Glomerular visceral epithelial cell (primary cell): ENCODE measurements around the gene KRTAP9-6.
"Not testable (repeated sequence)": the region's sequence is repeated elsewhere in the genome, so short reads cannot be mapped to it uniquely, and the experiment has no call there.

ENCODE experiments used
- DNase-seq: peaks from one replicate; pipeline ENCODE4 v3.0.0-alpha.2; 2016; ENCODE audit errors: extremely low spot score

Gene KRTAP9-6, protein sequence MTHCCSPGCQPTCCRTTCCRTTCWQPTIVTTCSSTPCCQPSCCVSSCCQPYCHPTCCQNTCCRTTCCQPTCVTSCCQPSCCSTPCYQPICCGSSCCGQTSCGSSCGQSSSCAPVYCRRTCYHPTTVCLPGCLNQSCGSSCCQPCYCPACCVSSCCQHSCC

DNA sequence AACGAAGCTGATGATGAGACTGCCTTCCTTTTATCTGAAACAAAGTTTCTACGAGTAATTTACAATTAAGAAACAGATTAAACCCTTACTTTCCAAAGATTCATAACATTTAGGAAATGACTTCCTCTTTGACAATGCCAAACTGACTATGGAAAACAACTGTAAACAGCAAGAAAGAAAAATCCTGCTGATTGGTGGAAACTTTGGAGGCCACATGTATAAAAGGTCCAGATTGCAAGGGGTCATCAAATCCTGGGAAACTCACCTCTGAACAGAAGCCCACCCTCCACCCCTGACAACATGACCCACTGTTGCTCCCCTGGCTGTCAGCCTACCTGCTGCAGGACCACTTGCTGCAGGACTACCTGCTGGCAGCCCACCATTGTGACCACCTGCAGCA lies at the start of gene KRTAP9-6:
Gene KRTAP9-6, plus strand, starts transcription at position 301 of the 400 bp plus-strand sequence. Its CDS starts 0 bp downstream, at position 301.
- no peak for DNase-seq

DNA sequence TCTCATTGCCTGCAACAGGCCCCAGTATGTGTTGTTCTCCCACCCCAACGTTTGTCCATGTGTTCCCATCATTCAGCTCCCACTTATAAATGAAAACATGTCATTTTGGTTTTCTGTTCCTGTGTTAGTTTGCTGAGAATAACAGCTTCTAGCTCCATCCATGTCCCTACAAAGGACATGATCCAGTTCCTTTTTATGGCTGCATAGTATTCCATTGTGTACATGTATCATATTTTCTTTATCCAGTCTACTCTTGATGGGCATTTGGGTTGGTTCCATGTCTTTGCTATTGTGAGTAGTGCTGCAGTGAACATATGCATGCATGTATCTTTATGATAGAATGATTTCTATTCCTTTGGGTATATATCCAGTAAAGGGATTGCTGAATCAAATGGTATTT lies 49.5 kb upstream of the KRTAP9-6 start:
- DNase-seq = no peak

DNA sequence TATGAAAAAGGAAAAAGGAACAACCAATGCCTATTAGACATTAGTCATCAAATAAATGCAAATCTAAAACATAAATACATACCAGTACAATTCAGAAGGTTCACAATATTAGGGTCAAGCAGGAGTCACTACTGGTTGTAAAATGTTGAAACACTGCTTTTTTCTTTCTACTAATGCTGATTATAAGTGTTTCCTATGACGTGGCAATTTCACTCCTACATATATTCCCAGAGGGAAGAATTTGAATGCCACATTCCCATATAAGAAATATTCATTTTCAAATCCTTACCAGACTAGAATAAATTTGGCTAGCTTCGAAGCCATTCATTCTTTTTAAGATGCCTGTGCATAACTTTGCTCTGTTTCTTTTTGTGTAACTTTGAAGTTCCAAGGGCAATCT lies 41.4 kb upstream of the KRTAP9-6 start:
- no peak for DNase-seq

DNA sequence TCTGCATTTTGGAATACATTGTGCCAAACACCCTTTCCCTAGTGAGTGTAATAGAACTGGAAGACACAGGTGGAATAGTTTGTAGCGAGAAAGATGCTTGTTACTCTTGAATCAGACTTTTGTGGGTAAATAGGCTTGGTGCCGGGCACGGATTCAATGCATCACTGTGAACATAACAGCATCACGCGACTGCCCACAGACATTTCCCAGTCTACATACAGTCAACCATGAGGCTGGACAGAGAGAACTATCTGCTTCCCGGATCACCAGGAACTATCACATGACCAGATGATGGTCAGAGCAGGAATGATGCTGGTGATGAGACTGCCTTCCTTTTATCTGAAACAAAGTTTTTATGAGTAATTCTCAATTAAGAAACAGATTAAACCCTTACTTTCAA lies 39.1 kb upstream of the KRTAP9-6 start:
- no peak for DNase-seq

DNA sequence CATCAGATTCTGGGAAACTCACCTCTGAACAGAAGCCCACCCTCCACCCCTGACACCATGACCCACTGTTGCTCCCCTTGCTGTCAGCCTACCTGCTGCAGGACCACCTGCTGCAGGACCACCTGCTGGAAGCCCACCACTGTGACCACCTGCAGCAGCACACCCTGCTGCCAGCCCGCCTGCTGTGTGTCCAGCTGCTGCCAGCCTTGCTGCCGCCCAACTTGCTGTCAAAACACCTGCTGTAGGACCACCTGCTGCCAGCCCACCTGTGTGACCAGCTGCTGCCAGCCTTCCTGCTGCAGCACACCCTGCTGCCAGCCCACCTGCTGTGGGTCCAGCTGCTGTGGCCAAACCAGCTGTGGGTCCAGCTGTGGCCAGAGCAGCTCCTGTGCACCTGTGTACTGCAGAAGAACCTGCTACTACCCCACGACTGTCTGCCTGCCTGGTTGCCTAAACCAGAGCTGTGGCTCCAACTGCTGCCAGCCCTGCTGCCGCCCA lies 38.5 kb upstream of the KRTAP9-6 start, which contains the start of gene KRTAP9-2:
Gene KRTAP9-2, plus strand, starts transcription at position 51 of the 498 bp plus-strand sequence. Its CDS starts 7 bp downstream, at position 58.
- DNase-seq = not testable (repeated sequence)

DNA sequence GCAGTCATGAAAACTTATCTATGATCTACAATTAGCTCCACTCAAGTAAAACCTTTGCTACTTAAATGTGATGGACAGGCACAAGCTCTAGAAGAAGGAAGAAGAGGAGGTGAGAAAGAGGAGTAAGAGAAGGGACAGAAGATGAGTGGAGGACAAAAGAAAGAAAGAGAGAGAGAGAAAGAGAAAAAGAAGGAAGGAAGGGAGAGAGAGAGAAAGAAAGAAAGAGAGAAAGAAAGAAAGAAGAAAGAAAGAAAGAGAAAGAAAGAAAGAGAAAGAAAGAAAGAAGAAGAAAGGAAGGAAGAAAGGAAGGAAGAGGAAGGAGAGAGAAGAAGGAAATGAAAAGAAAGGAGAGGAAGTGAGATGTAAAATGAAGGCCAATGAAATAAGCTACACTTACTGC lies 35.1 kb upstream of the KRTAP9-6 start:
- no peak for DNase-seq

DNA sequence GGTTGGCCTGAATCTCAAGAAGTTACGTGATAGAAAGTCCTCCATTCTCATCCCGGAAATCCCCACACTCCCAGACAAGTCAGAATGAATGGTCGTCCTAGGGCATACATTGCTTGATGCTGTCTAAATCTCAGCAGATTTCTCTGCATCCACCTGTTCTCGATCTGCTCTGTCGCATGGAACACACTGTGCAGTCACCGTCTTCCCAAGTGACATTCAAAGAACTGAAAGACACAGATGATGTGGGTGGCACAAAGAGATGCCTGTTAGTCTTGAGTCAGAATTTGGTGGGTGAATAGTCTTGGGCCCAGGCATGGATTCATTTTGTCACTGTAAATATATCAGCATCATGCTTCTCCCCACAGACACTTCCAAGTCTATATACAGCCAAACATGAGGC lies 33.4 kb upstream of the KRTAP9-6 start:
- DNase-seq = no peak

DNA sequence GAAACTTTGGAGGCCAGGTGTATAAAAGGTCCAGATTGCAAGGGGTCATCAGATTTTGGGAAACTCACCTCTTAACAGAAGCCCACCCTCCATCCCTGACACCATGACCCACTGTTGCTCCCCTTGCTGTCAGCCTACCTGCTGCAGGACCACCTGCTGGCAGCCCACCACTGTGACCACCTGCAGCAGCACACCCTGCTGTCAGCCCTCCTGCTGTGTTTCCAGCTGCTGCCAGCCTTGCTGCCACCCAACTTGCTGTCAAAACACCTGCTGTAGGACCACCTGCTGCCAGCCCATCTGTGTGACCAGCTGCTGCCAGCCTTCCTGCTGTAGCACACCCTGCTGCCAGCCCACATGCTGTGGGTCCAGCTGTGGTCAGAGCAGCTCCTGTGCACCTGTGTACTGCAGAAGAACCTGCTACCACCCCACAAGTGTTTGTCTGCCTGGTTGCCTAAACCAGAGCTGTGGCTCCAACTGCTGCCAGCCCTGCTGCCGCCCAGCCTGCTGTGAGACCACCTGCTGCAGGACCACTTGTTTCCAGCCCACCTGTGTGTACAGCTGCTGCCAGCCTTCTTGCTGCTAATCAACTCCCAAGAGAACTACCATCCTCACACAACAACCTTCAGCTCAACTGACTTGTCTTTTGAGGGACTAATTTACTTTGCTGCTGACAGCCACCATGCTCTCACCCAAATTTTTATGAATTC lies 32.6 kb upstream of the KRTAP9-6 start, which contains the start of gene KRTAP9-3:
Gene KRTAP9-3, plus strand, starts transcription at position 51 of the 707 bp plus-strand sequence. Its CDS starts 53 bp downstream, at position 104.
- not testable (repeated sequence) for DNase-seq

DNA sequence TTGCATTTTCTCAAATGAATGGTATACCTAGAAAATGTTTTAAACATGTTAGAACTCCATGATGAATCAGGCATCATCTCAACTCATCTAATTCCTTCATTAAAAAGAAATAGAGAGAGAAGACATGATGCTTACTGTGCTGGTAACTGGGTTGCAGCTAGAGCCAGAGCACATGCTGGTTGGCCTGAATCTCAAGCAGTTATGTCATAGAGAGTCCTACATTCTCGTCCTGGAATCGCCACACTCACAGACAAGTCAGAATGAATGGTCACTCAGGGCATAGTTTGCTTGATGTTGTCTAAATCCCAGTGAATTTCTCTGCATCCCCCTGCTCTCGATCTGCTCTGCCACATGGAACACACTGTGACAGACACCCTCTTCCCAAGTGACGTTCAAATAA lies 28.1 kb upstream of the KRTAP9-6 start:
- DNase-seq = not testable (repeated sequence)

DNA sequence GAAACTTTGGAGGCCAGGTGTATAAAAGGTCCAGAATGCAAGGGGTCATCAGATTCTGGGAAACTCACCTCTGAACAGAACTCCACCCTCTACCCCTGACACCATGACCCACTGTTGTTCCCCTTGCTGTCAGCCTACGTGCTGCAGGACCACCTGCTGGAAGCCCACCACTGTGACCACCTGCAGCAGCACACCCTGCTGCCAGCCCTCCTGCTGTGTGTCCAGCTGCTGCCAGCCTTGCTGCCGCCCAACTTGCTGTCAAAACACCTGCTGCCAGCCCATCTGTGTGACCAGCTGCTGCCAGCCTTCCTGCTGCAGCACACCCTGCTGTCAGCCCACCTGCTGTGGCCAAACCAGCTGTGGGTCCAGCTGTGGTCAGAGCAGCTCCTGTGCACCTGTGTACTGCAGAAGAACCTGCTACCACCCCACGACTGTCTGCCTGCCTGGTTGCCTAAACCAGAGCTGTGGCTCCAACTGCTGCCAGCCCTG lies 27.2 kb upstream of the KRTAP9-6 start, which contains the start of gene KRTAP9-8:
Gene KRTAP9-8, plus strand, starts transcription at position 51 of the 489 bp plus-strand sequence. Its CDS starts 53 bp downstream, at position 104.
- not testable (repeated sequence) for DNase-seq

DNA sequence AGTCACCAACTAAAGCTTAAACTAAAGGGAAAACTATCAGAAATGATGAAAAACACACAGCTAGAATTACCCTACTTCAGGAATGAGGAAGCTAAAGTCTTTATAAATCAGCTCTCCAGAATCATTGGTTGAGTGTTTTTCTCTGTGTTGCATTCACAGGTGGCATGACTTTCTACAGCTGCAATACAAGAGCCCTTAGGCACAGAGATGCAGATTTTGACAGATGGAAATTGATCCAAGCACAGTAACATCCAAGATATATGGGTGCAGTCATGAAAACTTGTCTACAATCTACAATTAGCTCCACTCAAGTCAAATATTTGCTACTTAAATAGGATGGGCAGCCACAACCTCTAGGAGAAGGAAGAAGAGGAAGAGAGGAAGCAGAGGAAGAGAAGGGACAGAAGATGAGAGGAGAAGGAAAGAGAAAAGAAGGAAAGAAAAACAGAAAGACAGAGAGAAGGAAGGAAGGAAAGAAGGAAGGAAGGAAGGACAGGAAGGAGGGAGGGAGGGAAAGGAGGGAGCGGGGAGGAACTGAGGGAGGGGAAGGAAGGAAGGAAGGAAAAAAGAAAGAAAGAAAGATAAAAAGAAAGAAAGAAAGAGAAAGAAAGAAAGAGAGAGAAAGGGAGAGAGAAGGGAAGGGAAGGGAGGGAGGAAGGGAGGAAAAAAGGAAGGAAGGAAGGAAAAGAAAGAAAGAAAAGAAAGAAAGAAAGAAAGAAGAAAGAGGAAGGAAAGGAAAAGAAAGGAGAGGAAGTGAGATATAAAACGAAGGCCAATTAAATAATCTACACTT lies 18.0 kb upstream of the KRTAP9-6 start:
- not testable (repeated sequence) for DNase-seq

DNA sequence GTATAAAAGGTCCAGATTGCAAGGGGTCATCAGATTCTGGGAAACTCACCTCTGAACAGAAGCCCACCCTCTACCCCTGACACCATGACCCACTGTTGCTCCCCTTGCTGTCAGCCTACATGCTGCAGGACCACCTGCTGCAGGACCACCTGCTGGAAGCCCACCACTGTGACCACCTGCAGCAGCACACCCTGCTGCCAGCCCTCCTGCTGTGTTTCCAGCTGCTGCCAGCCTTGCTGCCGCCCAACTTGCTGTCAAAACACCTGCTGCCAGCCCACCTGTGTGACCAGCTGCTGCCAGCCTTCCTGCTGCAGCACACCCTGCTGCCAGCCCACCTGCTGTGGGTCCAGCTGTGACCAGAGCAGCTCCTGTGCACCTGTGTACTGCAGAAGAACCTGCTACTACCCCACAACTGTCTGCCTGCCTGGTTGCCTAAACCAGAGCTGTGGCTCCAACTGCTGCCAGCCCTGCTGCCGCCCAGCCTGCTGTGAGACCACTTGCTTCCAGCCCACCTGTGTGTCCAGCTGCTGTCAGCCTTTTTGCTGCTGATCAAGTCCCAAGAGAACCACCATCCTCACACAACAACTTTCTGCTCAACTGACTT lies 15.4 kb upstream of the KRTAP9-6 start, which contains the start of gene KRTAP9-4:
Gene KRTAP9-4, plus strand, starts transcription at position 51 of the 604 bp plus-strand sequence. Its CDS starts 34 bp downstream, at position 85.
- DNase-seq = not testable (repeated sequence)

DNA sequence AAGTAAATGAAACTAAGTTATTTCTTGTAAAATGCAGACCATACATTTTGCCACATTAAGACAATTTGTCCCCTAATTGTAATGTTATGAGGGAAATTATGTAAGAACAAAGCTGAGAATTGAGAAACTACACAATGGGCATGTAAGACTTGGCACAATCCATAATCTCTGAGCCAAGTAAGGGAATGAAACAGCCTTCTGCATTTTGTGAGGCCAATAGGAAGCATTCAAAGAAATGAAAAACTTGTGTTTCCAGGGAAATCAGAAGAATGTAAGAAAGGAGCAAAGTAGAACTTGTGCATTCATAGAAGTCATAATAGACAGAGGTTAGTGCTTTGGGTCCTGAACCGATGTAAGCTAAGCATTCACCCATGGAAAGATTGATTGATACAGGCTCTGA lies 13.9 kb upstream of the KRTAP9-6 start:
- DNase-seq = no peak

DNA sequence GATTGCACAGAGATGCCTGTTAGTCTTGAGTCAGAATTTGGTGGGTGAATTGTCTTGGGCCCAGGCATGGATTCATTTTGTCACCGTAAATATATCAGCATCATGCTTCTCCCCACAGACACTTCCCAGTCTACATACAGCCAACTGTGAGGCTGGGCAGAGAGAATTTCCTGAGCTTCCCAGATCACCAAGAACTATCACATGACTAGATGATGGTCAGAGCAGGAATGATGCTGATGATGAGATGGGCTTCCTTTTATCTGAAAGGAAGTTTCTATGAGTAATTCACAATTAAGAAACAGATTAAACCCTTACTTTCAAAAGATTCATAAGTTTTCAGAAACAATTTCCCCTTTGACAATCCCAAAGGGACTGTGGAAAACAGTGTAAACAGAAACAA lies 10.3 kb upstream of the KRTAP9-6 start:
- DNase-seq = no peak

DNA sequence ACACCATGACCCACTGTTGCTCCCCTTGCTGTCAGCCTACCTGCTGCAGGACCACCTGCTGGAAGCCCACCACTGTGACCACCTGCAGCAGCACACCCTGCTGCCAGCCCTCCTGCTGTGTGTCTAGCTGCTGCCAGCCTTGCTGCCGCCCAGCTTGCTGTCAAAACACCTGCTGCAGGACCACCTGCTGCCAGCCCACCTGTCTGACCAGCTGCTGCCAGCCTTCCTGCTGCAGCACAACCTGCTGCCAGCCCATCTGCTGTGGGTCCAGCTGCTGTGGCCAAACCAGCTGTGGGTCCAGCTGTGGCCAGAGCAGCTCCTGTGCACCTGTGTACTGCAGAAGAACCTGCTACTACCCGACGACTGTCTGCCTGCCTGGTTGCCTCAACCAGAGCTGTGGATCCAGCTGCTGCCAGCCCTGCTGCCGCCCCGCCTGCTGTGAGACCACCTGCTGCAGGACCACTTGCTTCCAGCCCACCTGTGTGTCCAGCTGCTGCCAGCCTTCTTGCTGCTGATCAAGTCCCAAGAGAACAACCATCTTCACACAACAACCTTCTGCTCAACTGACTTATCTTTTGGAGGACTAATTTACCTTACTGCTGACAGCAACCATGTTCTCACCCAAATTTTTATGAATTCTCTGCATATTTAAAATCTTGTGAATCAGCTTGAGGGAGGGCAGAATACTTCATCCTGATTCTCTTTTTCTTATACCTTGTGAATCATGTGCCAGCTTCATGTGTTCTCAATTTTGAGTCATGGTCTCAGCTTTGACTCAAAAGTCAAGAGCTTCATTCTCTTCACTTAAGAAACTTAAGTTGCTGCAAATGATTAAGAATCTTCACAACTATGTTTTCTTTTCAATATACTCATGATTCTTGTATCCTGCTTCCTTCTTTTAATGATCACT lies 9.5 kb upstream of the KRTAP9-6 start, which contains the start of gene KRTAP9-9:
Gene KRTAP9-9, plus strand, starts transcription at position 4 of the 910 bp plus-strand sequence.
- not testable (repeated sequence) for DNase-seq

DNA sequence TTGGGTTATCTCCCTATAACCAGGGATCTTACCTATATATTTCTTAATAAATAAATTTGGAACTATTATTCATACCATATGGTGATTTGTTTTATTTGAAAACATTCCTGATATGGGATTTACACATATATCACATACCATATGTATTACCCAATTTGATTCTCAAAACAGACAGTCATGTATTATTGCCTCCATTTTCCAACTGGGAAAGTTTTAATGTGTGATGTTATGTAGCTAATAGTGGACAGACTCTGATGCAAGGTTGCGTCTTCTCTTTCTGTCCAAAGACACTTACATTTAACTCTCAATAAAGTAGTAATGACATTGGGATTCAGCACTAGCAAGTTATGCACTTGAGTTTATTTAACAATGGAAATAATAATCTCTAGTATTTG lies 8.9 kb upstream of the KRTAP9-6 start:
- DNase-seq = no peak

DNA sequence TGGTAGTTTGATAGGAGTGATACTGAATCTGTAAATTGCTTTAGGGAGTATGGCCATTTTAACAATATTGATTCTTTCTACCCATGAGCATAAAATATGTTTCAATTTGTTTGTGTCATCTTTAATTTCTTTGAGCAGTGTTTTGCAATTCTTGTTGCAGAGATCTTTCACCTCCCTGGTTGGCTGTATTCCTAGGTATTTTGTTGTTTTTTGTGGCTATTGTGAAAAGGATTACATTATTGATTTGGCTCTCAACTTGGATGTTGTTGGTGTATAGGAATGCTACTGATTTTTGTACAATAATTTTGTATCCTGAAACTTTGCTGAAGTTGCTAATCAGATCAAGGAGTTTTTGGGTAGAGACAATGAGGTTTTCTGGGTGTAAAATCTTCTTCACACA lies 6.8 kb upstream of the KRTAP9-6 start:
- no peak for DNase-seq

DNA sequence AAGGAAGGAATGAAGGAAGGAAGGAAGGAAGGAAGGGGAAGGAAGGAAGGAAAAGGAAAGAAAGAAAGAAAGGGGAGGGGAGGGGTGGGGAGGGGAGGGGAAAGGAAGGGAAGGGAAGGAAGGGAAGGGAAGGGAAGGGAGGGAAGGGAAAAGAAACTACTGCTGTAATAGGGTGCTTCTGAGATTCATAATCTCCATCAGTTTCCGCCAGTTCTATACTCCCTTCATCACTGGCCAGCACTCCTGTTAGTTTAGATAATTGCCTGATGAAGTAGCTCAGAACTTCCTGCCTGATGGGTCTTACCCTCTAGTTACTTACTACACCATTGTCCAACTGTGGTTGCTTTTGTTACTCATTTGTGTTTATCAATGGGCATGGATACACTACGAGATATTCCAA lies 2.0 kb upstream of the KRTAP9-6 start:
- DNase-seq = no peak

DNA sequence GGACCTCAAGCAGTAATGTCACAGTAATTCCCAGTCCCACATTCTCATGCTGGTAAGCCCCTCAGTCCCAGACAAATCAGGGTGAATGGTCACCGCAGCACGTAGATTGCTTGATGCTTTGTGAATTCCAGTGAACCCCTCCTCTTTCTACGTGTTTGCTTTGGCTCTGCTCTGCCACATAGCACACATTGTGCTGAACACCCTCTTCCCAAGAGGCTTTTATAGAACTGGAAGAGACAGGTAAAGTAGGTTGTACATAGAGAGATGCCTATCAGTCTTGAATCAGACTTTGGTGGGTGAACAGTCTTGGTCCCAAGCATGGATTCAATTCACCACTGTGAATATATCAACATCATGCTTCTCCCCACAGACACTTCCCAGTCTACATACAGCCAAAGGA lies 579 bp upstream of the KRTAP9-6 start:
- no peak for DNase-seq

DNA sequence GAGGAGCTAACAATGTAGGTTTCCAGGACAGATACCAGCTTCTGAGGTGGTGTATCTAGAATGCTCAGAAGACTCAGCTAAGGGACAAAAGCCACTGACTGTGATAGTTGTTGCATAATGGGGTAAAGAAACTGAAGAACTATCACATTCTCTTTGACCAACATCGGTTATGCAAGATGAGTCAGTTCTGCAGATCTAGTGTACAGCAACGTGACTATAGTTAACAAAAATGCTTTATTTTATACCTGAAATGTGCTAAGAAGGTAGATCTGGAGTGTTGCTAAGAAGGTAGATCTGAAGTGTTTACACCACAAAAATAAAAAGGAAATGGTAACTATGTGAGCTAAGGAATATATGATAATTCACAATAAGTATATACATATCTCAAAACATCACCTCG lies 2.5 kb downstream of the KRTAP9-6 start:
- DNase-seq = no peak
